OCI-LY7 (cell line): ENCODE measurements around the gene ASPM. TPM values are rescaled to one million over a fixed set of nuclear protein-coding genes. Genes with fewer than 3 reads are reported as not detected.

ENCODE experiments used
- BruUV-seq: library from RNA; stranded (reverse); fragments of 400-500 nt; replicated peaks from 2 replicates; lab custom pipeline; 2021; lab: Mats Ljungman, UMichigan
- CTCF ChIA-PET: fragments of 300-600 bp; sonication (Branson Sonifier 250); formaldehyde crosslinking; loops from one replicate; lab custom pipeline; 2022; ENCODE audit warnings: antibody characterized with exemption; ENCODE audit not compliant: unreplicated experiment; lab: Charles Lee
- POLR2A ChIA-PET: fragments of 300-600 bp; sonication (Branson Sonifier 250); formaldehyde crosslinking; loops from one replicate; lab custom pipeline; 2022; ENCODE audit warnings: antibody characterized with exemption; lab: Charles Lee
- DNase-seq: peaks from one replicate; pipeline ENCODE4 v3.0.0-alpha.2; 2015; ENCODE audit warnings: low spot score
- H2AFZ ChIP-seq: fragments of 200-600 bp; sonication (generic), shearing (Covaris generic); 2 replicates; pipeline ENCODE4 v1.6.1; 2014; ENCODE audit warnings: mild to moderate bottlenecking, antibody characterized with exemption, low read length, moderate library complexity
- H3K27ac ChIP-seq: fragments of 200-600 bp; sonication (generic); 2 replicates; pipeline ENCODE4 v1.5.1; 2014; ENCODE audit warnings: mixed run types, low read depth, mild to moderate bottlenecking, moderate library complexity, low read length, inconsistent platforms; ENCODE audit not compliant: poor library complexity, severe bottlenecking
- H3K36me3 ChIP-seq: fragments of 200-600 bp; sonication (generic); 2 replicates; pipeline ENCODE4 v1.6.1; 2014; ENCODE audit warnings: mild to moderate bottlenecking, antibody characterized with exemption, low read length, moderate library complexity, mixed read lengths; ENCODE audit not compliant: insufficient read depth
- H3K4me1 ChIP-seq: fragments of 200-600 bp; sonication (generic); 2 replicates; pipeline ENCODE4 v1.5.1; 2014; ENCODE audit warnings: mild to moderate bottlenecking, low read length; ENCODE audit not compliant: insufficient read depth, poor library complexity, severe bottlenecking
- H3K4me2 ChIP-seq: fragments of 200-600 bp; sonication (generic); 2 replicates; pipeline ENCODE4 v1.6.1; 2014; ENCODE audit warnings: mild to moderate bottlenecking, low read length
- H3K4me3 ChIP-seq: fragments of 200-600 bp; sonication (generic); 2 replicates; pipeline ENCODE4 v1.5.1; 2014; ENCODE audit warnings: mild to moderate bottlenecking, low read depth, low read length; ENCODE audit not compliant: poor library complexity, severe bottlenecking
- H3K79me2 ChIP-seq: fragments of 200-600 bp; sonication (generic); 2 replicates; pipeline ENCODE4 v1.6.1; 2016; ENCODE audit warnings: low read depth, mild to moderate bottlenecking, low read length, moderate library complexity, mixed read lengths; ENCODE audit not compliant: insufficient read depth
- H3K9me2 ChIP-seq: fragments of 200-600 bp; sonication (generic); 2 replicates; pipeline ENCODE4 v1.6.1; 2016; ENCODE audit warnings: mild to moderate bottlenecking, low read length, mixed read lengths; ENCODE audit not compliant: insufficient read depth
- H3K9me3 ChIP-seq: fragments of 200-600 bp; sonication (generic); 2 replicates; pipeline ENCODE4 v1.6.1; 2014; ENCODE audit warnings: mild to moderate bottlenecking, mixed run types, low read length, mixed read lengths
- H4K20me1 ChIP-seq: fragments of 200-600 bp; sonication (generic); 2 replicates; pipeline ENCODE4 v1.6.1; 2014; ENCODE audit warnings: mild to moderate bottlenecking, antibody characterized with exemption, low read length, moderate library complexity, mixed read lengths; ENCODE audit not compliant: insufficient read depth
- CTCF ChIP-seq: fragments of 200-600 bp; sonication (generic); conservative IDR thresholded peaks from 2 replicates; pipeline ENCODE4 v1.5.1; 2014; ENCODE audit warnings: mild to moderate bottlenecking, antibody characterized with exemption, low read length, moderate library complexity, mixed read lengths
- EZH2phosphoT487 ChIP-seq: fragments of 200-600 bp; sonication (generic); IDR thresholded peaks from 2 replicates; pipeline ENCODE4 v1.6.1; 2018; ENCODE audit warnings: low read depth, borderline replicate concordance, mild to moderate bottlenecking, mixed run types, antibody characterized with exemption, low read length, moderate library complexity, mixed read lengths
- intact Hi-C: fragments of 100-400 bp; cut with micrococcal nuclease; formaldehyde crosslinking; loops from one replicate; pipeline ENCODE4 v1.10.0; 2022; ENCODE audit not compliant: unreplicated experiment
- total RNA-seq, 2 experiments: library from RNA; depleted of rRNA in 1 of 2; stranded (reverse); fragments of >200 nt in 1 of 2; shearing (Covaris generic) in 1 of 2; gene quantifications; 2 replicates each; pipeline ENCODE4 v1.2.3, GENCODE V29; 2014 to 2022

Gene ASPM
- total RNA-seq, 2 experiments from 2014 or later: 76.8 to 88.6 TPM

DNA sequence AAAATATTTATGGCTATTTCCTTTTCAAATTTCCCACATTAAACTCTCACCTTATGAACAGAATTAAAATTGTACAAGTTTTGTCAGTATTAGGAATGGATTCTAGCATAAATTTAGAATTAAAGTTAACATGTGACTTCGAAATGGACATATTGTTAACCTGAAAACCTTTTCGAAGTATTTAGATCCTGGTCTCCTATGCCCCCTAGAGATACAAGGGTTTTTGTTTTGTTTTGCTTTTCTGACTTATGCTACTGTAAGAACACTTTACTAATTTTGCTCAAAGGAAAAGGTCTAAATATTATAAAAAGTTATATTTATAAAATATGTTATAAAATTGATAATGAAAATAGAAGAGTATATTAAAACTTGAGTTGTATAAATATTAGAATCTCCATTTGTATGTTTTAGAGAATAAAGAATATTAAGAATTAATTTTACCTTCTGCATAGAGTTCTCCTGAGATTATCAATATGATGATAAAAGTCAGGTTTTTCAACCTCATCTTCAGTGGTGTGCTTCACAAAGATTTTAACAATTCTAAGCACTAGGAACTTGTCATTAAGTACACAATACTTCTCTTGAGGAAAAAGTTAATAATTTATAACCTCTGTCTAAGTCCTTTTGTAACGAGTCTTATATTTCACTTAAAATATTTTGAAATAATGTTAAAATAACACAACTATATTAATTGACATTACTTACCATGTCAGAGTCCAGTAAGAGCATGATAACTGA, 79.6 kb downstream of the ASPM start, which contains the start of gene F13B:
Gene F13B, minus strand, starts transcription at position 542 of the 738 bp plus-strand sequence. Its CDS starts 37 bp downstream, at position 505.
- Histone ChIP-seq H3K27ac (no peak within 1 kb of the TSS), H3K79me2 (no peaks in the 10 kb centered on the region), H2AFZ (no peak within 1 kb of the TSS), H3K9me3 (no peaks in the 10 kb centered on the region), H3K36me3 (no peaks in the 10 kb centered on the region), H3K9me2 (no peaks in the 10 kb centered on the region), H3K4me1 (no peaks in the 10 kb centered on the region), H3K4me2 (no peak within 1 kb of the TSS), H4K20me1 (no peaks in the 10 kb centered on the region), H3K4me3 (no peak within 1 kb of the TSS)
- TF ChIP-seq CTCF (no peak), EZH2phosphoT487 (no peak)
- ChIA-PET CTCF (no interaction called here), POLR2A (no interaction called here)
- no peak for DNase-seq
- BruUV-seq: no TSS peak
- intact Hi-C loops: no loop called here

- Histone ChIP-seq H3K4me1 (no peaks in the 10 kb centered on the region), H3K9me3 (no peaks in the 10 kb centered on the region), H3K4me2 (no peak overlapping the region), H3K9me2 (no peaks in the 10 kb centered on the region), H4K20me1 (no peaks in the 10 kb centered on the region), H3K27ac (no peak overlapping the region), H2AFZ (no peak overlapping the region), H3K4me3 (no peak overlapping the region), H3K79me2 (no peaks in the 10 kb centered on the region), H3K36me3 (no peaks in the 10 kb centered on the region)
- POLR2A ChIA-PET: no interaction called here
- no TSS peak for BruUV-seq
- CTCF ChIA-PET: no interaction called here
- intact Hi-C loops: no loop called here
- no peak for TF ChIP-seq EZH2phosphoT487
- TF ChIP-seq CTCF: no peak
- DNase-seq: no peak
Measured at GRCh38 chr1:197066277-197066676, 80.2 kb downstream of the ASPM start.

GRCh38 chr1:197065559-197065958, 80.9 kb downstream of the ASPM start:
- POLR2A ChIA-PET: no interaction called here
- TF ChIP-seq EZH2phosphoT487 (no peak), CTCF (no peak)

More at GRCh38 chr1:197065559-197065958, 80.9 kb downstream of the ASPM start:
- Histone ChIP-seq H3K4me3 (no peak overlapping the region), H3K9me3 (no peaks in the 10 kb centered on the region), H3K4me2 (no peak overlapping the region), H4K20me1 (no peaks in the 10 kb centered on the region), H3K4me1 (no peaks in the 10 kb centered on the region), H2AFZ (no peak overlapping the region), H3K36me3 (no peaks in the 10 kb centered on the region), H3K27ac (no peak overlapping the region), H3K9me2 (no peaks in the 10 kb centered on the region), H3K79me2 (no peaks in the 10 kb centered on the region)
- intact Hi-C loops: no loop called here
- CTCF ChIA-PET: no interaction called here
- no TSS peak for BruUV-seq
- no peak for DNase-seq
